Measurements from ENCODE around the gene DCUN1D4. TPM values are rescaled to one million over a fixed set of nuclear protein-coding genes. Genes with fewer than 3 reads are reported as not detected.
"Not testable (repeated sequence)": the region's sequence is repeated elsewhere in the genome, so short reads cannot be mapped to it uniquely, and the experiment has no call there.

Gene DCUN1D4
- total RNA-seq, 1 experiment from 2014 or later = 29.6 TPM

- DNase-seq (ENCODE audit: low read depth, low spot score) = no peak
- in situ Hi-C loops (cut with HindIII; ENCODE audit: low pct_unique_long_range_greater_than_20kb, low sequenced_read_pairs) = no loop called here
These were observed 88.5 kb downstream of the DCUN1D4 start for GRCh38 chr4:51931461-51931860.

GRCh38 chr4:51932261-51932660 is 89.3 kb downstream of the DCUN1D4 start:
- in situ Hi-C loops (cut with HindIII; ENCODE audit: low pct_unique_long_range_greater_than_20kb, low sequenced_read_pairs) = no loop called here
- no peak for DNase-seq (ENCODE audit: low read depth, low spot score)

GRCh38 chr4:51932684-51933083 is 89.7 kb downstream of the DCUN1D4 start:
- in situ Hi-C loops (cut with HindIII; ENCODE audit: low pct_unique_long_range_greater_than_20kb, low sequenced_read_pairs) = no loop called here
- no peak for DNase-seq (ENCODE audit: low read depth, low spot score)

GRCh38 chr4:51940460-51940859 is 97.5 kb downstream of the DCUN1D4 start:
- DNase-seq (ENCODE audit: low read depth, low spot score); in situ Hi-C loops (cut with HindIII; ENCODE audit: low pct_unique_long_range_greater_than_20kb, low sequenced_read_pairs): not testable (repeated sequence)

GRCh38 chr4:51942108-51942832 is 99.3 kb downstream of the DCUN1D4 start:
- in situ Hi-C loops (cut with HindIII; ENCODE audit: low pct_unique_long_range_greater_than_20kb, low sequenced_read_pairs) = no loop called here

GRCh38 chr4:51942833-51943215 is 99.9 kb downstream of the DCUN1D4 start:
- DNase-seq (ENCODE audit: low read depth, low spot score) = no peak
- in situ Hi-C loops (cut with HindIII; ENCODE audit: low pct_unique_long_range_greater_than_20kb, low sequenced_read_pairs) = no loop called here

More at GRCh38 chr4:51942108-51942832, 99.3 kb downstream of the DCUN1D4 start:
- no peak for DNase-seq (ENCODE audit: low read depth, low spot score)

- in situ Hi-C loops (cut with HindIII; ENCODE audit: low pct_unique_long_range_greater_than_20kb, low sequenced_read_pairs) = no loop called here
- DNase-seq (ENCODE audit: low read depth, low spot score) = no peak
These were observed 100.3 kb downstream of the DCUN1D4 start for GRCh38 chr4:51943221-51943620.

GRCh38 chr4:51958199-51958968 is 115.4 kb downstream of the DCUN1D4 start:
- in situ Hi-C loops (cut with HindIII; ENCODE audit: low pct_unique_long_range_greater_than_20kb, low sequenced_read_pairs) = no loop called here
- DNase-seq (ENCODE audit: low read depth, low spot score) = no peak

GRCh38 chr4:51960486-51960885 is 117.5 kb downstream of the DCUN1D4 start:
- DNase-seq (ENCODE audit: low read depth, low spot score) = no peak

GRCh38 chr4:51963841-51964517 is 121.0 kb downstream of the DCUN1D4 start:
- no peak for DNase-seq (ENCODE audit: low read depth, low spot score)
- in situ Hi-C loops (cut with HindIII; ENCODE audit: low pct_unique_long_range_greater_than_20kb, low sequenced_read_pairs) = no loop called here

More at GRCh38 chr4:51960486-51960885, 117.5 kb downstream of the DCUN1D4 start:
- in situ Hi-C loops (cut with HindIII; ENCODE audit: low pct_unique_long_range_greater_than_20kb, low sequenced_read_pairs) = no loop called here

- in situ Hi-C loops (cut with HindIII; ENCODE audit: low pct_unique_long_range_greater_than_20kb, low sequenced_read_pairs) = no loop called here
- DNase-seq (ENCODE audit: low read depth, low spot score) = no peak
These were observed 122.9 kb downstream of the DCUN1D4 start for GRCh38 chr4:51965862-51966261.

Other genes with a start within 250 kb of the DCUN1D4 start
- gene LRRC66, start 177.2 kb downstream of the DCUN1D4 start, total RNA-seq (2014; rRNA removed; shearing (Covaris generic)) = not detected in 2 replicates
- 6.8 and 7.2 TPM in 2 replicates for gene SGCB, start 195.1 kb downstream of the DCUN1D4 start, total RNA-seq (2014; rRNA removed; shearing (Covaris generic))
- gene SPATA18, start 208.2 kb downstream of the DCUN1D4 start, total RNA-seq (2014; rRNA removed; shearing (Covaris generic)) = not detected in 2 replicates

Measured in SK-MEL-5 (cell line).